D721Med (cell line): ENCODE measurements around the gene TMTC4.

Experiments
- DNase-seq: peaks from one replicate; pipeline ENCODE4 v3.0.0; 2011; ENCODE audit warnings: low spot score; ENCODE audit not compliant: insufficient read length
- FAIRE-seq: peaks from 2 replicates; lab custom pipeline; 2011; peaks lifted over from hg19 to GRCh38; lab: Jason Lieb, UNC
- CTCF ChIP-seq: IDR thresholded peaks from 2 replicates; pipeline ENCODE4 v1.5.1; 2012; ENCODE audit warnings: mild to moderate bottlenecking, control low read depth; ENCODE audit not compliant: insufficient read depth; ENCODE audit errors: missing control alignments

Gene TMTC4

GRCh38 chr13:100666124-100666523 is 8.5 kb downstream of the TMTC4 start:
- DNase-seq, result no peak
- no peak for TF ChIP-seq CTCF
- no peak for FAIRE-seq

- no peak for FAIRE-seq
Observed at GRCh38 chr13:100665403-100665802, 9.2 kb downstream of the TMTC4 start.

GRCh38 chr13:100664171-100664900 is 10.3 kb downstream of the TMTC4 start:
- DNase-seq (no peak), FAIRE-seq (no peak)
- TF ChIP-seq CTCF, result no peak

More at GRCh38 chr13:100665403-100665802, 9.2 kb downstream of the TMTC4 start:
- TF ChIP-seq CTCF, result no peak
- no peak for DNase-seq

DNA sequence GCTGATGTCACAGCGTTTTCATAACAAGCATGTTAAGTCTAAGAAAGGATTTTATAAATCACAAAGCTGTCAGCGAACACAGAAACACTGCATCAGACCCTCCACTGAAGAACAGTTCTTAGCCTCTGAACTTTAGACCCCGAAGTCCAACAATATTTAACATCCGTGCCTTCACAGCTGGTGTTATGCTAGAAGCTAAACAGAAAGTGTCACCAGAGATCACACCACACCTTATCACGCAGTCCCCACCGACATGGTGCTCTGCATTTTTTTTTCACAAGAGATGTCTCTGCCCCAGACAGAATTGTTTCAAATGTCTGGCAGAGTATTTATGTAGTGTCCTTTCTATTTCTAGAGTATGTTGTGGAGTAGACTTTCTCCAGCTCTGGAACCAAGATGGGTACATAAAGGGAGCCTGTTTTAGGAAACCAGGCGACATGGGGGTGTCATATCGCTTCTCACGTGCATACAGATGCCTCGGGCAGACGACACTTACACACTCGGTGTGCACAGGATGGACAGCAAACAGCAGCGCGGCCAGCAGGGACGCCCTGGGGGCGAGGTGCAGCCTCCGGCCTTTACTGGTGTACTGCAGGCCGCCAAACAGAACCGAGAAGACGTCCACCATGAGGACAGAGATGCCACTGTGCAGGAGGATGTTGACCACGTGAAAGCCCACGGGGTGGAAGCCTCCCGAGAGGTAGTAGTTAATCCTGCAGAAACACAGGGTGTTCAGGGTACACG is 12.0 kb downstream of the TMTC4 start:
- FAIRE-seq (no peak), DNase-seq (no peak)
- no peak for TF ChIP-seq CTCF

DNA sequence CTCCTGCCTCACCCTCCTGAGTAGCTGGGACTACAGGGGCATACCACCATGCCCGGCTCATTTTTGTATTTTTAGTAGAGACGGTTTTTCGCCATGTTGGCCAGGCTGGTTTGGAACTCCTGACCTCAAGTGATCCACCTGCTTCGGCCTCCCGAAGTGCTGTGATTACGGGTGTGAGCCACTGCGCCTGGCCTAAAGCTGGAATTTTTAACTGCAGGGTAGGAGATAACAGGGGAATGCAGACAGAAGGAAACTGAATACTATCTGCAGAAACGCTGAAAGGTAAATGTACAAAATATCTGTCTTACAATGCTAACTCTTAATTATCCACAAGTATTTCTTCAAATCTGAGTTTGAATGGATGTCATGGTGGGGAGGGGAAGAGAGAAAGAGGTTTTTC is 13.8 kb downstream of the TMTC4 start:
- no peak for TF ChIP-seq CTCF
- FAIRE-seq (no peak), DNase-seq (no peak)

DNA sequence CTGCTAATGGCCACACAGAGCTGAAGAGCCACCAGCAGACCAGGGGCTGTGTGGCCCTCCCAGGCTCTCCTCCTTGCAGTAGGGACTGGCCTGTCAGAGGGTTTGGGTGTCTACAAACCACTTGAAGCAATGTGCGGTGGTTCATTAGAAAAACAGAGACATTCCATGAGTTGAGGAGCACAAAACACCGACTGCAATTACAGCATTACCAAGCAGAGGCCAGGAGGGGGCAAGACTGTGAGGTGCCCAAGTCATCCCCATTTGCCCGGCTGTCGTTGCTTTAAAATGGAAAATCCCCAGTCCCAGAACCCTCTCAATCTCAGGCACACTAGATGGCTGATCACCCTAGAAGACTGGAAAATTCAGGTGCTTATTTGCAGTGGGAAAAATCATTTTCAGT is 15.0 kb downstream of the TMTC4 start:
- FAIRE-seq (no peak), DNase-seq (no peak)
- no peak for TF ChIP-seq CTCF

- TF ChIP-seq CTCF, result no peak
- DNase-seq (no peak), FAIRE-seq (no peak)
Observed at GRCh38 chr13:100658363-100658762, 16.2 kb downstream of the TMTC4 start.
